Measurements from ENCODE around the gene RPS6KA6. TPM values are rescaled to one million over a fixed set of nuclear protein-coding genes. Genes with fewer than 3 reads are reported as not detected.

The RPS6KA6 gene
- polyA plus RNA-seq, 1 of the 3 experiments (the other 2 are of a cell fraction) = 1.7 TPM

DNA sequence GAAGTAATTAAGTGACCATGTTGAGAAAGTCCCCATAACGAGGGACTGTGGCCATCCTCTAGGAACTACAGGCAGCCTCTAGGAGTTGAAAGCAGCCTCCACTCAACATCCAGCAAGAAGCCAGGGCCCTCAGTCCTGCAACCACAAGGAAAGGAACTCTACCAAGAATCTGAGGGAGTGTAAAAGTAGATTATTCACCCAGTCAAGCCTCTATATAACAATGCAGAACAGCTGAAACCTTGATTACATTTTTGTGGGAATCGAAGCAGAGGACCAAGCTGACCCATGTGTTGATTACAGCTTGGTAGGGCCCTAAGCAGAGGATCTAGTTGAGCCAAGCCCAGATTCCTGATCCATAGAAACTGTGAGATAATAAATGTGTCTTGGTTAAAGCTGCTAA, 17.1 kb downstream of the RPS6KA6 start (continued):
- TF ChIP-seq GABPA (IDR thresholded peaks at IDR 0.05; ENCODE audit: low read depth) (no peak), RFX5 (IDR thresholded peaks at IDR 0.05; ENCODE audit: low read length) (no peak), SMC3 (IDR thresholded peaks at IDR 0.05; ENCODE audit: low read depth, low read length) (no peak)

DNA sequence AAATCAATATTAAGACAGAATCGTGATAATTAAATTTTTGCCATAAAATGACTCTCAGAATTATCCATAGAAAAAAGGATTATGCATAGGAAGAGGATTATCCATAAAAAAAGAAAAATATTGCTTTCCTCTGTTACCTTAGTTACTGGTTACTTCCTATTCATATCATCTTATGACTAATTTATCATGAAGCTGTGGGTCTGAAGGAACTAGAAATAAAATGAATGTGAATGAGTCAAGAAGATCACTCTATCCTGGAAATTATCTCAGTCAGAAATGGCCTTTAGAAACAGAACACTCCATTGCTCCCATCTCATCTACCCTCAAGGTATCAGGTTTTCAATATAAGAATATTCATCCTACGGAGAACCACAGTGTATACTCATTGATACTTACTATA, 19.4 kb downstream of the RPS6KA6 start:
- no peaks in the 10 kb centered on the region for H3K79me2 ChIP-seq (ENCODE audit: insufficient read depth)
- WGBS (ENCODE audit: low lambda C conversion rate) = 31% methylated on average over 2 of the region's 2 CpGs
- H3K9me2 ChIP-seq = no peaks in the 10 kb centered on the region
- no peak overlapping the region for H3K4me3 ChIP-seq (ENCODE audit: low read depth in 2 of 2, low read length in 1 of 2)
- H3K4me1 ChIP-seq (ENCODE audit: control insufficient read depth in 1 of 2, insufficient read depth in 2 of 2, low read depth in 1 of 2, low read length in 1 of 2) = no peaks in the 10 kb centered on the region
- H3K9ac ChIP-seq = peak overlapping the region; percentile 58; the same call in 1 of the 2 replicates
- no peaks in the 10 kb centered on the region for H3K36me3 ChIP-seq (replicated peaks in 1 of 2; ENCODE audit: control insufficient read depth in 1 of 2, insufficient read depth in 2 of 2, low read length in 1 of 2)
- H3K9me3 ChIP-seq = no peaks in the 10 kb centered on the region
- DNase-seq = no peak
- peak overlapping the region in 1 of 2 experiments; percentile 78; a peak in 2 of 4 replicates for H3K27ac ChIP-seq (ENCODE audit: low read depth in 2 of 2, low read length in 1 of 2)
- no peaks in the 10 kb centered on the region for H3K27me3 ChIP-seq (ENCODE audit: insufficient read depth)
- TF ChIP-seq, protein P1, sequence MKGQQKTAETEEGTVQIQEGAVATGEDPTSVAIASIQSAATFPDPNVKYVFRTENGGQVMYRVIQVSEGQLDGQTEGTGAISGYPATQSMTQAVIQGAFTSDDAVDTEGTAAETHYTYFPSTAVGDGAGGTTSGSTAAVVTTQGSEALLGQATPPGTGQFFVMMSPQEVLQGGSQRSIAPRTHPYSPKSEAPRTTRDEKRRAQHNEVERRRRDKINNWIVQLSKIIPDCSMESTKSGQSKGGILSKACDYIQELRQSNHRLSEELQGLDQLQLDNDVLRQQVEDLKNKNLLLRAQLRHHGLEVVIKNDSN (IDR thresholded peaks at IDR 0.05; ENCODE audit: borderline replicate concordance, low read depth) = no peak
- no peak for TF ChIP-seq EP300 (IDR thresholded peaks at IDR 0.05; ENCODE audit: borderline replicate concordance in 1 of 2, low read depth in 1 of 2, low read length in 1 of 2)
- no peak for TF ChIP-seq MEF2A (IDR thresholded peaks at IDR 0.05; ENCODE audit: borderline replicate concordance, low read depth)
- no peak for TF ChIP-seq GATA2 (CRISPR knock-in tag; IDR thresholded peaks at IDR 0.05)
- TF ChIP-seq JUND (IDR thresholded peaks at IDR 0.05) = no peak
- no peak for TF ChIP-seq YY1 (IDR thresholded peaks at IDR 0.05; ENCODE audit: low read depth)
- TF ChIP-seq EZH2phosphoT487 (IDR thresholded peaks at IDR 0.05; ENCODE audit: borderline replicate concordance, low read depth) = no peak
- no peak for TF ChIP-seq RXRA (IDR thresholded peaks at IDR 0.05; ENCODE audit: borderline replicate concordance, low read depth)
- TF ChIP-seq, protein P2, sequence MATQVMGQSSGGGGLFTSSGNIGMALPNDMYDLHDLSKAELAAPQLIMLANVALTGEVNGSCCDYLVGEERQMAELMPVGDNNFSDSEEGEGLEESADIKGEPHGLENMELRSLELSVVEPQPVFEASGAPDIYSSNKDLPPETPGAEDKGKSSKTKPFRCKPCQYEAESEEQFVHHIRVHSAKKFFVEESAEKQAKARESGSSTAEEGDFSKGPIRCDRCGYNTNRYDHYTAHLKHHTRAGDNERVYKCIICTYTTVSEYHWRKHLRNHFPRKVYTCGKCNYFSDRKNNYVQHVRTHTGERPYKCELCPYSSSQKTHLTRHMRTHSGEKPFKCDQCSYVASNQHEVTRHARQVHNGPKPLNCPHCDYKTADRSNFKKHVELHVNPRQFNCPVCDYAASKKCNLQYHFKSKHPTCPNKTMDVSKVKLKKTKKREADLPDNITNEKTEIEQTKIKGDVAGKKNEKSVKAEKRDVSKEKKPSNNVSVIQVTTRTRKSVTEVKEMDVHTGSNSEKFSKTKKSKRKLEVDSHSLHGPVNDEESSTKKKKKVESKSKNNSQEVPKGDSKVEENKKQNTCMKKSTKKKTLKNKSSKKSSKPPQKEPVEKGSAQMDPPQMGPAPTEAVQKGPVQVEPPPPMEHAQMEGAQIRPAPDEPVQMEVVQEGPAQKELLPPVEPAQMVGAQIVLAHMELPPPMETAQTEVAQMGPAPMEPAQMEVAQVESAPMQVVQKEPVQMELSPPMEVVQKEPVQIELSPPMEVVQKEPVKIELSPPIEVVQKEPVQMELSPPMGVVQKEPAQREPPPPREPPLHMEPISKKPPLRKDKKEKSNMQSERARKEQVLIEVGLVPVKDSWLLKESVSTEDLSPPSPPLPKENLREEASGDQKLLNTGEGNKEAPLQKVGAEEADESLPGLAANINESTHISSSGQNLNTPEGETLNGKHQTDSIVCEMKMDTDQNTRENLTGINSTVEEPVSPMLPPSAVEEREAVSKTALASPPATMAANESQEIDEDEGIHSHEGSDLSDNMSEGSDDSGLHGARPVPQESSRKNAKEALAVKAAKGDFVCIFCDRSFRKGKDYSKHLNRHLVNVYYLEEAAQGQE (IDR thresholded peaks at IDR 0.05; ENCODE audit: low read depth, low read length) = no peak
- no peak for TF ChIP-seq NFIC (IDR thresholded peaks at IDR 0.05; ENCODE audit: borderline replicate concordance)
- TF ChIP-seq SMC3 (IDR thresholded peaks at IDR 0.05; ENCODE audit: low read depth, low read length) = no peak
- TF ChIP-seq GABPA (IDR thresholded peaks at IDR 0.05; ENCODE audit: low read depth) = no peak
- TF ChIP-seq FOXJ3 (CRISPR knock-in tag; IDR thresholded peaks at IDR 0.05) = no peak
- H4K20me1 ChIP-seq (ENCODE audit: insufficient read depth) = no peaks in the 10 kb centered on the region
- ChIA-PET POLR2A (no interaction called here), CTCF (no interaction called here)
- H2AFZ ChIP-seq (ENCODE audit: low read depth) = no peak overlapping the region
- peaks cover 6% of the 10 kb centered on the region for H3F3A ChIP-seq (replicated peaks; ENCODE audit: insufficient read depth)
- peak overlapping the region; percentile 22; the same call in 1 of the 2 replicates for H3K4me2 ChIP-seq

Measured in SK-N-SH (cell line).